Measurements from ENCODE around the gene ACOX1.

DNA sequence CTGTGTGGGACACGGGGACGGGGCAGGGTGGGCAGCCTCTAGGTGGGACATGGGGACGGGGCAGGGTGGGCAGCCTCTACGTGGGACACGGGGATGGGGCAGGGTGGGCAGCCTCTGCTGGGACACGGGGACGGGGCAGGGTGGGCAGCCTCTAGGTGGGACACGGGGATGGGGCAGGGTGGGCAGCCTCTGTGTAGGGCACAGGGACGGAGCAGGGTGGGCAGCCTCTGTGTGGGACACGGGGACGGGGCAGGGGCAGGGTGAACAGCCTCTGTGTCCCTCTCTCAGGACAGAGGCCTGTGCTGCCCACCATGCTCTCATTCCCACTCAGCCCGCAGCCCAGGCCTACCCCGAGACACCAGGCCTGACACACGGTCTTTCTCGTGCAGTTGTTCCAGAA, 57.4 kb downstream of the ACOX1 start:
- TF ChIP-seq CTCF (IDR thresholded peaks at IDR 0.05; ENCODE audit: poor library complexity) (no peak), EZH2phosphoT487 (IDR thresholded peaks at IDR 0.05; ENCODE audit: low read depth, severe bottlenecking, unreplicated experiment) (no peak), EZH2 (IDR thresholded peaks at IDR 0.05; ENCODE audit: borderline replicate concordance) (no peak)

Data from hepatocyte (in vitro differentiated cells).